Hepatocyte (in vitro differentiated cells): ENCODE measurements around the gene TYROBP. TPM values are rescaled to one million over a fixed set of nuclear protein-coding genes. Genes with fewer than 3 reads are reported as not detected.
"Not testable (repeated sequence)": the region's sequence is repeated elsewhere in the genome, so short reads cannot be mapped to it uniquely, and the experiment has no call there.

ENCODE experiments used
- DNase-seq: peaks from one replicate; pipeline ENCODE4 v3.0.0-alpha.2; 2016; ENCODE audit warnings: low spot score
- H2AFZ ChIP-seq: fragments of 200-600 bp; sonication (generic); 2 replicates; pipeline ENCODE4 v1.6.0; 2016; ENCODE audit warnings: antibody characterized with exemption, mild to moderate bottlenecking
- H3K27ac ChIP-seq: fragments of 200-600 bp; sonication (generic); 2 replicates; pipeline ENCODE4 v1.5.1; 2016; ENCODE audit warnings: mild to moderate bottlenecking
- H3K27me3 ChIP-seq: fragments of 200-600 bp; sonication (generic); 2 replicates; pipeline ENCODE4 v1.6.1; 2016
- H3K36me3 ChIP-seq: fragments of 200-600 bp; sonication (generic); replicated peaks from 2 replicates; pipeline ENCODE4 v1.5.1; 2016; ENCODE audit warnings: low read depth; ENCODE audit not compliant: insufficient read depth
- H3K4me1 ChIP-seq: fragments of 200-600 bp; sonication (generic); 2 replicates; pipeline ENCODE4 v1.5.1; 2016; ENCODE audit warnings: mild to moderate bottlenecking, moderate library complexity; ENCODE audit not compliant: insufficient read depth
- H3K4me2 ChIP-seq: fragments of 200-600 bp; sonication (generic); 2 replicates; pipeline ENCODE4 v1.6.0; 2016
- H3K4me3 ChIP-seq: fragments of 200-600 bp; sonication (generic); 2 replicates; pipeline ENCODE4 v1.5.1; 2016; ENCODE audit warnings: mild to moderate bottlenecking
- H3K79me2 ChIP-seq: fragments of 200-600 bp; sonication (generic); 2 replicates; pipeline ENCODE4 v1.6.0; 2017; ENCODE audit warnings: mild to moderate bottlenecking
- H3K9me2 ChIP-seq: fragments of 200-600 bp; sonication (generic); replicated peaks from 2 replicates; pipeline ENCODE4 v1.6.0; 2017; ENCODE audit warnings: mild to moderate bottlenecking; ENCODE audit not compliant: insufficient read depth
- H3K9me3 ChIP-seq: fragments of 200-600 bp; sonication (generic); 2 replicates; pipeline ENCODE4 v1.5.1; 2016; ENCODE audit warnings: low read depth, mild to moderate bottlenecking
- H4K20me1 ChIP-seq: fragments of 200-600 bp; sonication (generic); 2 replicates; pipeline ENCODE4 v1.6.0; 2016; ENCODE audit warnings: mild to moderate bottlenecking; ENCODE audit not compliant: insufficient read depth, poor library complexity, severe bottlenecking
- EZH2 ChIP-seq: fragments of 200-600 bp; sonication (generic); IDR thresholded peaks from 2 replicates; pipeline ENCODE4 v1.6.1; 2016; ENCODE audit warnings: antibody characterized with exemption, mild to moderate bottlenecking, borderline replicate concordance
- EZH2phosphoT487 ChIP-seq: fragments of 200-600 bp; sonication (generic); IDR thresholded peaks from one replicate; pipeline ENCODE4 v1.6.1; 2018; ENCODE audit warnings: antibody characterized with exemption, mild to moderate bottlenecking, low read depth, moderate library complexity; ENCODE audit not compliant: unreplicated experiment, severe bottlenecking
- WGBS: methylation state at CpG from one replicate; pipeline ENCODE4 v1.1.6; 2016; ENCODE audit warnings: low lambda C conversion rate; ENCODE audit errors: missing lambda C conversion rate; 5-methylcytosine and 5-hydroxymethylcytosine counted together
- polyA plus RNA-seq: library from polyadenylated mRNA; unstranded; fragments of >200 nt; fragmentation: Nextera tagmentation; extraction: Ambion mirVana; gene quantifications from 2 replicates; pipeline ENCODE4 v1.2.1, GENCODE V29; 2016
- total RNA-seq: library from RNA; depleted of rRNA; stranded (reverse); fragments of >200 nt; gene quantifications from 2 replicates; pipeline ENCODE4 v1.2.3, GENCODE V29; 2014
- TF ChIP-seq, protein P1 (sequence below): fragments of 200-600 bp; sonication (generic); IDR thresholded peaks from 2 replicates; pipeline ENCODE4 v1.5.1; 2016; ENCODE audit warnings: antibody characterized with exemption, mild to moderate bottlenecking; ENCODE audit not compliant: poor library complexity

TYROBP gene
- total and polyA plus RNA-seq, 2 experiments from 2014 or later: 4.9 to 5.9 TPM

GRCh38 chr19:35870798-35871197 lies 37.3 kb downstream of the TYROBP start:
- peaks cover 17% of the 10 kb centered on the region for H3K4me1 ChIP-seq
- no peak overlapping the region for H3K4me3 ChIP-seq
- H3K36me3 ChIP-seq: no peaks in the 10 kb centered on the region
- WGBS: 81% methylated on average over 10 of the region's 12 CpGs
- H3K27ac ChIP-seq: no peak overlapping the region
- H2AFZ ChIP-seq: no peak overlapping the region
- H4K20me1 ChIP-seq: no peaks in the 10 kb centered on the region
- no peak overlapping the region for H3K4me2 ChIP-seq
- TF ChIP-seq, protein P1, sequence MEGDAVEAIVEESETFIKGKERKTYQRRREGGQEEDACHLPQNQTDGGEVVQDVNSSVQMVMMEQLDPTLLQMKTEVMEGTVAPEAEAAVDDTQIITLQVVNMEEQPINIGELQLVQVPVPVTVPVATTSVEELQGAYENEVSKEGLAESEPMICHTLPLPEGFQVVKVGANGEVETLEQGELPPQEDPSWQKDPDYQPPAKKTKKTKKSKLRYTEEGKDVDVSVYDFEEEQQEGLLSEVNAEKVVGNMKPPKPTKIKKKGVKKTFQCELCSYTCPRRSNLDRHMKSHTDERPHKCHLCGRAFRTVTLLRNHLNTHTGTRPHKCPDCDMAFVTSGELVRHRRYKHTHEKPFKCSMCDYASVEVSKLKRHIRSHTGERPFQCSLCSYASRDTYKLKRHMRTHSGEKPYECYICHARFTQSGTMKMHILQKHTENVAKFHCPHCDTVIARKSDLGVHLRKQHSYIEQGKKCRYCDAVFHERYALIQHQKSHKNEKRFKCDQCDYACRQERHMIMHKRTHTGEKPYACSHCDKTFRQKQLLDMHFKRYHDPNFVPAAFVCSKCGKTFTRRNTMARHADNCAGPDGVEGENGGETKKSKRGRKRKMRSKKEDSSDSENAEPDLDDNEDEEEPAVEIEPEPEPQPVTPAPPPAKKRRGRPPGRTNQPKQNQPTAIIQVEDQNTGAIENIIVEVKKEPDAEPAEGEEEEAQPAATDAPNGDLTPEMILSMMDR: no peak
- TF ChIP-seq EZH2phosphoT487: no peak
- no peaks in the 10 kb centered on the region for H3K9me2 ChIP-seq
- H3K27me3 ChIP-seq: peaks cover 12% of the 10 kb centered on the region
- no peaks in the 10 kb centered on the region for H3K79me2 ChIP-seq
- no peaks in the 10 kb centered on the region for H3K9me3 ChIP-seq
- no peak for DNase-seq

GRCh38 chr19:35870124-35870736 lies 37.9 kb downstream of the TYROBP start:
- not testable (repeated sequence) for H4K20me1 ChIP-seq, H3K36me3 ChIP-seq, H3K9me3 ChIP-seq, H3K27ac ChIP-seq, DNase-seq, H2AFZ ChIP-seq, H3K79me2 ChIP-seq, H3K4me3 ChIP-seq, H3K9me2 ChIP-seq
- Histone ChIP-seq H3K4me1 (peaks cover 17% of the 10 kb centered on the region), H3K4me2 (peak overlapping the region; percentile 96), H3K27me3 (peaks cover 12% of the 10 kb centered on the region)
- 51% methylated on average over 25 of the region's 26 CpGs for WGBS

GRCh38 chr19:35869327-35870123 lies 38.6 kb downstream of the TYROBP start:
- no peaks in the 10 kb centered on the region for H3K9me3 ChIP-seq
- peaks cover 17% of the 10 kb centered on the region for H3K4me1 ChIP-seq
- WGBS: 3% methylated on average over 36 of the region's 51 CpGs
- no peaks in the 10 kb centered on the region for H3K79me2 ChIP-seq
- H4K20me1 ChIP-seq: no peaks in the 10 kb centered on the region
- no peak for TF ChIP-seq EZH2
- TF ChIP-seq EZH2phosphoT487: no peak
- TF ChIP-seq, protein P1: no peak
- H3K4me2 ChIP-seq: peak overlapping the region; percentile 96
- DNase-seq: peak; percentile 92
- H3K36me3 ChIP-seq: no peaks in the 10 kb centered on the region
- no peak overlapping the region for H3K27ac ChIP-seq
- peak overlapping the region; percentile 45 for H3K4me3 ChIP-seq
- H2AFZ ChIP-seq: no peak overlapping the region
- H3K9me2 ChIP-seq: no peaks in the 10 kb centered on the region
- peaks cover 12% of the 10 kb centered on the region for H3K27me3 ChIP-seq

DNA sequence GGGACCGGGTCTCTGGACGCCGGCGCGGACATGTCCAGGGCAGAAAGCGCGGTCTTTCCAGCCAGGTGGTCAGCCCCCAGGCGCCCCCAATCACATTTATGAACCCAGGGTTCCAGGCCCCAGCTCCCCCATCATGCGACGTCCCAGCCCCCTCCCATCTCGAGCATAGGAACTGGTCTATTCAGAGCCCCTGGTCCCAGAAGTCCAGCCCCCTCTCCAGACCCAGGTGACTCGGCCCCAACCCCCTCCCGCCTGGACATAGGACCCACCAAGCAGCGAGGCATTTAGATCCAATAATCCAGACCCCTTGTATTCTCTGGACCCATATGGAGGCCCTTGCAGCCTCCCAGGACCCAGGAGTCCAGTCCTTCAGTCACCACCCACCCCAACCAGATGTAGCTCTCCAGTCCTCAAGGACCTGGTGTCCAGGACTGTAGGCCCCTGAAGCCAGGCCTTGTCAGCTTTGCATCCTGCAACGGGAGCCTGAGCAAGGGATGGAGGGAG lies 39.2 kb downstream of the TYROBP start:
- no peak overlapping the region for H3K27ac ChIP-seq
- peaks cover 17% of the 10 kb centered on the region for H3K4me1 ChIP-seq
- DNase-seq: no peak
- no peaks in the 10 kb centered on the region for H3K9me3 ChIP-seq
- no peaks in the 10 kb centered on the region for H3K79me2 ChIP-seq
- H3K9me2 ChIP-seq: no peaks in the 10 kb centered on the region
- H4K20me1 ChIP-seq: no peaks in the 10 kb centered on the region
- TF ChIP-seq EZH2phosphoT487 (no peak), EZH2 (no peak)
- TF ChIP-seq, protein P1: no peak
- H3K4me3 ChIP-seq: peak overlapping the region; percentile 45
- no peaks in the 10 kb centered on the region for H3K36me3 ChIP-seq
- peak overlapping the region; percentile 96 for H3K4me2 ChIP-seq
- peaks cover 12% of the 10 kb centered on the region for H3K27me3 ChIP-seq
- peak overlapping the region; percentile 26 for H2AFZ ChIP-seq
- 4% methylated on average over 7 of the region's 15 CpGs for WGBS
